Smooth muscle cell (in vitro differentiated cells): ENCODE results near the gene RNF44. TPM values are rescaled to one million over a fixed set of nuclear protein-coding genes. Genes with fewer than 3 reads are reported as not detected.

ENCODE experiments used
- DNase-seq: peaks from one replicate; lab custom pipeline; 2025; ENCODE audit not compliant: unreplicated experiment; lab: John Stamatoyannopoulos, UW
- H2AFZ ChIP-seq: fragments of 200-600 bp; sonication (generic); 2 replicates; pipeline ENCODE4 v1.6.0; 2016; ENCODE audit warnings: antibody characterized with exemption, low read depth, mild to moderate bottlenecking
- H3F3A ChIP-seq: fragments of 200-600 bp; sonication (generic); 2 replicates; pipeline ENCODE4 v1.6.0; 2017; ENCODE audit warnings: antibody characterized with exemption, low read depth
- H3K27ac ChIP-seq: fragments of 200-600 bp; sonication (generic); 2 replicates; pipeline ENCODE4 v1.5.1; 2016; ENCODE audit warnings: low read depth, mild to moderate bottlenecking
- H3K27me3 ChIP-seq: fragments of 200-600 bp; sonication (generic); 2 replicates; pipeline ENCODE4 v1.6.1; 2016; ENCODE audit warnings: low read depth, mild to moderate bottlenecking
- H3K36me3 ChIP-seq: fragments of 200-600 bp; sonication (generic); 2 replicates; pipeline ENCODE4 v1.5.1; 2016; ENCODE audit warnings: low read depth
- H3K4me1 ChIP-seq: fragments of 200-600 bp; sonication (generic); 2 replicates; pipeline ENCODE4 v1.5.1; 2016; ENCODE audit warnings: low read depth
- H3K4me2 ChIP-seq: fragments of 200-600 bp; sonication (generic); 2 replicates; pipeline ENCODE4 v1.6.0; 2016; ENCODE audit warnings: mild to moderate bottlenecking
- H3K4me3 ChIP-seq: fragments of 200-600 bp; sonication (generic); 2 replicates; pipeline ENCODE4 v1.5.1; 2016; ENCODE audit warnings: mild to moderate bottlenecking
- H3K79me2 ChIP-seq: fragments of 200-600 bp; sonication (generic); 2 replicates; pipeline ENCODE4 v1.6.0; 2016; ENCODE audit warnings: low read depth, mild to moderate bottlenecking
- H3K9ac ChIP-seq: fragments of 200-600 bp; sonication (generic); 2 replicates; pipeline ENCODE4 v1.6.0; 2016; ENCODE audit warnings: low read depth
- H3K9me3 ChIP-seq: fragments of 200-600 bp; sonication (generic); replicated peaks from 2 replicates; pipeline ENCODE4 v1.5.1; 2016; ENCODE audit warnings: low read depth
- H4K20me1 ChIP-seq: fragments of 200-600 bp; sonication (generic); 2 replicates; pipeline ENCODE4 v1.6.0; 2016; ENCODE audit warnings: low read depth
- WGBS: methylation state at CpG from one replicate; pipeline ENCODE4 v1.1.7; 2016; ENCODE audit warnings: low lambda C conversion rate; 5-methylcytosine and 5-hydroxymethylcytosine counted together
- polyA plus RNA-seq: library from polyadenylated mRNA; unstranded; fragments of >200 nt; fragmentation: Nextera tagmentation; extraction: Ambion mirVana; gene quantifications from 2 replicates; pipeline ENCODE4 v1.2.1, GENCODE V29; 2016
- total RNA-seq: library from RNA; depleted of rRNA; stranded (reverse); fragments of >200 nt; gene quantifications from 2 replicates; pipeline ENCODE4 v1.2.3, GENCODE V29; 2014
- TF ChIP-seq, protein P1 (sequence below): fragments of 200-600 bp; sonication (generic); IDR thresholded peaks from 2 replicates; pipeline ENCODE4 v1.5.1; 2017; ENCODE audit warnings: borderline replicate concordance, mild to moderate bottlenecking, antibody characterized with exemption; ENCODE audit not compliant: insufficient read depth, poor library complexity, severe bottlenecking

RNF44 gene
- total and polyA plus RNA-seq, 2 experiments from 2014 or later = 5.7 to 6.8 TPM

DNA sequence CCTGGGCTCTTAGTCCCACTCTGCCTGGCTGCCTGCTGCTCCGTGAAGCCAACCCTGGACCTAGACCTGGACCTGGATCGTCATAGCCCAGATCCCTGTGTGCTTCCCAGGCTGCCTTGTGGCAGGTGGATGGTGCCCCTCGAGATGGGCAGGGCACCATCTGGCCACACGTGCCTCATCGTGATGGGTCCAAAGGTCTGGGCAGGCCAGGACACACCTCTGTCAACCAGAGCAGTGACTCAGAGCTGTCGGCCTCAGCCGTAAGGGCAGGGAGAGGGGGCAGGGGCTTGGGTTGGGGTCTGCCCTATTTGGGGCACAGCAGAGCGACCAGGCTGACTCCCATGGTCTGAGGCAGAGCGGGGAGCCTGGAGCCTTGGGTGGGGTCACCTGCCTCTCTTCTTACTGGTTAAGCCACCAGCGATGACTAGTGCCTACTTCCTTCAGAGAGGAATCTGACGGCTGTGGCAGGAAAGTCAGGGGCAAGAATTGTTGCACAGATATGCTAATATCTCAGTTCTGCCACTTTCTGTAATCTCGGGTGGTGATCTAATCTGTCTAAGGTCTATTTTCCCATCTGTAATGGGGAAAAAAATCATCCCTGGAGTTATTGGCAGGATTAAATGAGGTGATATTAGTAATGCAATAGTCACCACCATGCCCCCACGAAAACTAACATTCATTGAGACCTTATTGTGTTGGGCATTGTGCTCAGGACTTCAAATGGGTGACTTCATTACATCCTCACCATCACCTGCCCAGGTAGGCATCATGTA, 8.7 kb upstream of the RNF44 start:
- Histone ChIP-seq H3F3A (peaks cover 4% of the 10 kb centered on the region), H2AFZ (no peak overlapping the region), H3K27me3 (no peaks in the 10 kb centered on the region), H3K4me3 (no peak overlapping the region), H3K36me3 (no peaks in the 10 kb centered on the region), H3K79me2 (no peaks in the 10 kb centered on the region), H3K9me3 (no peaks in the 10 kb centered on the region), H3K4me1 (peaks cover 18% of the 10 kb centered on the region), H4K20me1 (no peaks in the 10 kb centered on the region), H3K9ac (no peak overlapping the region), H3K4me2 (no peak overlapping the region), H3K27ac (no peak overlapping the region)
- WGBS = 77% methylated on average over 13 of the region's 13 CpGs
- no peak for DNase-seq
- TF ChIP-seq, protein P1, sequence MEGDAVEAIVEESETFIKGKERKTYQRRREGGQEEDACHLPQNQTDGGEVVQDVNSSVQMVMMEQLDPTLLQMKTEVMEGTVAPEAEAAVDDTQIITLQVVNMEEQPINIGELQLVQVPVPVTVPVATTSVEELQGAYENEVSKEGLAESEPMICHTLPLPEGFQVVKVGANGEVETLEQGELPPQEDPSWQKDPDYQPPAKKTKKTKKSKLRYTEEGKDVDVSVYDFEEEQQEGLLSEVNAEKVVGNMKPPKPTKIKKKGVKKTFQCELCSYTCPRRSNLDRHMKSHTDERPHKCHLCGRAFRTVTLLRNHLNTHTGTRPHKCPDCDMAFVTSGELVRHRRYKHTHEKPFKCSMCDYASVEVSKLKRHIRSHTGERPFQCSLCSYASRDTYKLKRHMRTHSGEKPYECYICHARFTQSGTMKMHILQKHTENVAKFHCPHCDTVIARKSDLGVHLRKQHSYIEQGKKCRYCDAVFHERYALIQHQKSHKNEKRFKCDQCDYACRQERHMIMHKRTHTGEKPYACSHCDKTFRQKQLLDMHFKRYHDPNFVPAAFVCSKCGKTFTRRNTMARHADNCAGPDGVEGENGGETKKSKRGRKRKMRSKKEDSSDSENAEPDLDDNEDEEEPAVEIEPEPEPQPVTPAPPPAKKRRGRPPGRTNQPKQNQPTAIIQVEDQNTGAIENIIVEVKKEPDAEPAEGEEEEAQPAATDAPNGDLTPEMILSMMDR = no peak

DNA sequence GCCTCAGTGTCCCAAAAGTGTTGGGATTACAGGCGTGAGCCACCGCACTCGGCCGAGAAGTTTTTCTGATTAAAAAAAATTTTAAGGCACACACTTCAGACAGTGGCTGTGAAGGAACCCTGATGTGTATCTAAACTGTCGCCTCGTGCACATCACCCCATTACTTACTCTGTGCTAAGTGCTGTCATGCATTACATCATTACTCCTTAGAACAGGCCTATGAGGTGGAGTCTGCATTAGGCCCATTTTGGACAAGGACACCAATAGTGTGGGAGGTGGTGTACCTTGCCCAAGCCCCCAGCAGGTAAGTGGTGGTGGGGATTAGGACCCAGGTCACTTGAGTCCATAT, 8.2 kb upstream of the RNF44 start:
- WGBS = 95% methylated on average over 6 of the region's 6 CpGs
- Histone ChIP-seq H3K4me1 (peaks cover 18% of the 10 kb centered on the region), H3K4me2 (no peak overlapping the region), H3K36me3 (no peaks in the 10 kb centered on the region), H3K9ac (no peak overlapping the region), H3F3A (peaks cover 4% of the 10 kb centered on the region), H3K79me2 (no peaks in the 10 kb centered on the region), H3K4me3 (no peak overlapping the region), H2AFZ (no peak overlapping the region), H3K27me3 (no peaks in the 10 kb centered on the region), H4K20me1 (no peaks in the 10 kb centered on the region), H3K27ac (no peak overlapping the region), H3K9me3 (no peaks in the 10 kb centered on the region)
- DNase-seq = no peak
- TF ChIP-seq, protein P1 = no peak

GRCh38 chr5:176543428-176544182, 6.4 kb upstream of the RNF44 start:
- peak overlapping the region; percentile 97 for H3K4me2 ChIP-seq
- no peaks in the 10 kb centered on the region for H3K79me2 ChIP-seq
- H3K27me3 ChIP-seq = no peaks in the 10 kb centered on the region
- H4K20me1 ChIP-seq = no peaks in the 10 kb centered on the region
- peak overlapping the region; percentile 78 for H3K4me3 ChIP-seq
- H2AFZ ChIP-seq = peak overlapping the region; percentile 93
- no peaks in the 10 kb centered on the region for H3K36me3 ChIP-seq
- H3K9ac ChIP-seq = peak overlapping the region; percentile 34
- H3K4me1 ChIP-seq = peaks cover 18% of the 10 kb centered on the region
- TF ChIP-seq, protein P1 = no peak
- DNase-seq = no peak
- H3F3A ChIP-seq = peaks cover 4% of the 10 kb centered on the region
- WGBS = under 1% methylated on average over 61 of the region's 63 CpGs
- peak overlapping the region; percentile 10 for H3K27ac ChIP-seq
- H3K9me3 ChIP-seq = no peaks in the 10 kb centered on the region
